Measurements from ENCODE around the gene CDH24. TPM values are rescaled to one million over a fixed set of nuclear protein-coding genes. Genes with fewer than 3 reads are reported as not detected.

The CDH24 gene
- total and polyA plus RNA-seq, 2 donors (not counting 1 experiment from before 2014, with no cell fraction given): 0.96 to 1.0 TPM

DNA sequence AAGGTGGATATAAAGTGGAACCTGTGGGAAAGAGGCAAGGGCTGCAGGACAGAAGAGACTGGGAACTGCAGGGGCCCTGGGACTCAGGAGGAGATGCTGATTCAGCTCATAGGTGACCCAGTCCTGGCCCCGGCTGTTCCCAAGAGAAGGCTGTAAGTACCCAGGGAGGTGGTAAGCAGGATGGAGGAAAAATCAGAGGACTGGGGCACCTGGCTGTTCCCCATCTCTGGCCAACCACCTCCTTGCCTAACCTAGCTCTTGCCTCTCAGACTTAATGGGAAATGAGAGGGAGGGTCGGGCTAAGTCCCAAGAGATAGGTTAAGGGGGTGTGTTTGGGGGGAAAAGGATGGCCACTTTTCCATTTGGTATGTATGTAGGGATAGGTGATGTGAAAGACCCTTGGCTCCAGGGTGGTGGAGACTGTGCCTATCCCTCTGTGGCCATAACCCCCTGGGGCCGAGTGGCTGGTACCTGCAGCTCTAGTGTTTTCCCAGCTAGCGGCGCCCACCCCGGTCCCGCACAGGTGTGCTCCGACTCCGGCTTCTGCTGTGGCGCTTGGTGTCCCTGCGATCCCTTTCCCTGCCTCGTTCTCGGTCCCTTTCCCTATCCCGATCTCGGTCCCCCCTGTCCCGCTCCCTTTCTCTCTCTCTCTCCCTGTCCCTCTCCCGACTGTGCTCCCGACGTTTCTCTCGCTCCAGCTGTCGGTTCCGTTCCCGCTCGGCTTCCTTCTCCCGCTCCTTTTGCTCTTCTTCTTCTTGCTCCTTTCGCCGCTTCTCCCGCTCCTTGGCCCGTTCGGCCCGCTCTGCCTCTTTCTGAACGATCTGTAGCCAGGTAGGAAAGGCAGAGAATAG lies 1.6 kb upstream of the CDH24 start:
- peaks cover 24% of the 10 kb centered on the region for H4K20me1 ChIP-seq (ENCODE audit: control insufficient read depth, insufficient read depth, low read length, poor library complexity, severe bottlenecking)
- H3K27me3 ChIP-seq (replicated peaks in 1 of 4; ENCODE audit: control extremely low read depth in 1 of 4, control insufficient read depth in 3 of 4, insufficient read depth in 4 of 4, low read length in 3 of 4): peaks cover 0 to 6% (median 0%) of the 10 kb centered on the region in 4 experiments
- ATAC-seq (ENCODE audit: low read depth) (no peak), DNase-seq (no peak)
- Mint-ChIP-seq H3K27ac (no peak overlapping the region), H3K4me1 (peaks cover 18% of the 10 kb centered on the region), H3K4me3 (no peak overlapping the region), H3K9me3 (ENCODE audit: insufficient read depth) (no peaks in the 10 kb centered on the region), H3K27me3 (no peaks in the 10 kb centered on the region)
- no peak overlapping the region for H3K27ac ChIP-seq (ENCODE audit: low read length in 2 of 2)
- peaks cover 10 to 21% of the 10 kb centered on the region in 2 donors for H3K4me1 ChIP-seq (ENCODE audit: control insufficient read depth in 2 of 2, insufficient read depth in 2 of 2, low read length in 2 of 2)
- peaks cover 4 to 51% of the 10 kb centered on the region in 2 experiments for H3K36me3 ChIP-seq (replicated peaks in 1 of 2; ENCODE audit: control extremely low read depth in 1 of 2, control insufficient read depth in 1 of 2, extremely low read depth in 1 of 2, insufficient read depth in 2 of 2, low read length in 1 of 2)
- ChIA-PET CTCF (interaction anchor here (0.6 to 19.1 kb wide), 42 partner anchors 10 to 803 kb away, joined by 3 to 1134 read pairs (median 4); partner anchors contain the start of genes ACIN1, AJUBA, C14orf119 and HAUS4), POLR2A (interaction anchor here (0.7 to 1.5 kb wide), 10 partner anchors 10 to 1281 kb away, joined by 3 to 13 read pairs (median 4); partner anchors contain the start of genes AJUBA, RBM23 and RIPK3)
- no peak overlapping the region for H2AFZ ChIP-seq (ENCODE audit: insufficient read depth, low read depth, low read length, poor library complexity, severe bottlenecking)
- intact Hi-C loops (cut with micrococcal nuclease): loop anchor here (1.0 to 10.0 kb wide), 10 partner anchors 25 to 754 kb away; partner anchors contain the start of gene PSMB5
- no peak overlapping the region for H3K4me3 ChIP-seq (ENCODE audit: control extremely low read depth in 1 of 5, extremely low read depth in 1 of 5, insufficient read depth in 1 of 5, low read depth in 2 of 5, low read length in 4 of 5)
- peaks cover 1% of the 10 kb centered on the region for H3K79me2 ChIP-seq (ENCODE audit: control insufficient read depth, insufficient read depth, low read length)
- TF ChIP-seq, protein P1, sequence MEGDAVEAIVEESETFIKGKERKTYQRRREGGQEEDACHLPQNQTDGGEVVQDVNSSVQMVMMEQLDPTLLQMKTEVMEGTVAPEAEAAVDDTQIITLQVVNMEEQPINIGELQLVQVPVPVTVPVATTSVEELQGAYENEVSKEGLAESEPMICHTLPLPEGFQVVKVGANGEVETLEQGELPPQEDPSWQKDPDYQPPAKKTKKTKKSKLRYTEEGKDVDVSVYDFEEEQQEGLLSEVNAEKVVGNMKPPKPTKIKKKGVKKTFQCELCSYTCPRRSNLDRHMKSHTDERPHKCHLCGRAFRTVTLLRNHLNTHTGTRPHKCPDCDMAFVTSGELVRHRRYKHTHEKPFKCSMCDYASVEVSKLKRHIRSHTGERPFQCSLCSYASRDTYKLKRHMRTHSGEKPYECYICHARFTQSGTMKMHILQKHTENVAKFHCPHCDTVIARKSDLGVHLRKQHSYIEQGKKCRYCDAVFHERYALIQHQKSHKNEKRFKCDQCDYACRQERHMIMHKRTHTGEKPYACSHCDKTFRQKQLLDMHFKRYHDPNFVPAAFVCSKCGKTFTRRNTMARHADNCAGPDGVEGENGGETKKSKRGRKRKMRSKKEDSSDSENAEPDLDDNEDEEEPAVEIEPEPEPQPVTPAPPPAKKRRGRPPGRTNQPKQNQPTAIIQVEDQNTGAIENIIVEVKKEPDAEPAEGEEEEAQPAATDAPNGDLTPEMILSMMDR (IDR thresholded peaks at IDR 0.05): no peak
- no peak for TF ChIP-seq EZH2 (IDR thresholded peaks at IDR 0.05; ENCODE audit: borderline replicate concordance, insufficient read depth, low read depth, low read length, poor library complexity, severe bottlenecking)
- 94% methylated on average over 17 of the region's 32 CpGs for WGBS (ENCODE audit: insufficient coverage)
- no peak overlapping the region for H3K9ac ChIP-seq (ENCODE audit: low read length)
- H3K4me2 ChIP-seq (replicated peaks; ENCODE audit: low read depth, low read length, poor library complexity, severe bottlenecking): no peak overlapping the region
- H3K9me3 ChIP-seq (ENCODE audit: control extremely low read depth in 1 of 3, control insufficient read depth in 2 of 3, insufficient read depth in 1 of 3, low read length in 2 of 3): no peaks in the 10 kb centered on the region

Measured in B cell (primary cell).